LHCN-M2 (cell line): ENCODE results near the gene TMEM273. TPM values are rescaled to one million over a fixed set of nuclear protein-coding genes. Genes with fewer than 3 reads are reported as not detected.
A peak's percentile ranks its signal among the peaks of the same experiment; 100 is the strongest.
"Not testable (repeated sequence)": the region's sequence is repeated elsewhere in the genome, so short reads cannot be mapped to it uniquely, and the experiment has no call there.

Source experiments
- DNase-seq: peaks from one replicate; pipeline ENCODE4 v3.0.0-alpha.2; 2012; ENCODE audit warnings: low read depth
- total RNA-seq: library from RNA; depleted of rRNA; stranded (reverse); fragments of >200 nt; gene quantifications from 2 replicates; pipeline ENCODE4 v1.2.3, GENCODE V29; 2014

Gene TMEM273
- total RNA-seq, 1 experiment from 2014 or later = not detected

DNA sequence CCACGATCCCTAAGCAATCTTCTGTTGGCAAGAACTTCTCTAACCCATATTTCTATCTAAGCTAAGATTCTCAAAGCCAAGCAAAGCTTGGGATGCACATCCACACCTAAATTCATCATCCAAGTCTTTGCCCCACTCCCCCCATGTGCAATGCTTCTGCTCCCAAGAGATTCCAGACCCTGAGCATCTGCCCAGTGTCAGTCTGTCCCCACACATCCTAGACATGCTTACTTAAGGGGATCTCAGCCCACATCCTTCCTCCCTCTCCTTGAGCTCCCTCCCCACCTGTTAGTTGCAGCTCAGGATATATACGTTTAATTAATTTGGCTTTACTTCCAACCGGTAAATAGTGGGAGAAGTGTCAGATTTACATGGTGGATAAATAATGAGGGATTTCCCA is 17.0 kb upstream of the TMEM273 start:
- DNase-seq = no peak

DNA sequence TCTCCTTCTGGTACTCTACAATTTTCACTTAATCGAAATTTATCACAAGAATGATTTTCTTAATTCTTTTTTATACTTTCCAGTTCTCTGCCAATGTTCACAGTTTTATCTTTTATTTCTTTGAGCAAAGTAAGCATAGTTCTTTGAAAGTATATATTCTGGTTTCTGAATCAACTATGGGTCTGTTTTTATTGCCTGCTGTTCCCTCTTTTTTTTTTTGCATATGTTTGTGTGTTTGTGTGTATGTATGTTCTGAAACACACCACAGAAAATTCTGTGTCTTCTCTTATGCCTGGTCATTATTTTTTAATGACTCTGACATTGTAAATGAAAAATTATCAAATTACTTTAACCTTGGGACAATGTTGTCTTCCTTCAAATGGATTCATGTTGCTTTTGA is 15.9 kb upstream of the TMEM273 start:
- no peak for DNase-seq

DNA sequence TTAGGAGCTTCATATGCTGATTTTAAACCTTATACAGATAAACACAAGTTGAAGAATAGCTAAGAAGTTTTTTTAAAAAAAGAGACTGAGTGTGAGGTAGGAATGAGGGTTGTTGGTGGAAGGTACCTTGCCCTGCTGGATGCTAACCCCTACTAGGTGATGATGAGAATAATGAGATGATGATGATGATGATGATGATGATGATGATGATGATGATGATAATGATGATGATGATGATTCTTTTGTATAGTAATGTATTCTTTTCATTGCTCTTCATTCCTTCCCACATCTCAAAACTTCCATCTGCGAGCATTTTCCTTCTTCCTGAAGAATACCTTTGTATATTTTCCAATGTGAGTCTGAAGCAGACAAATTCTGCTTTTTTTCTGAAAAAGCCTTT is 14.1 kb upstream of the TMEM273 start:
- no peak for DNase-seq

DNA sequence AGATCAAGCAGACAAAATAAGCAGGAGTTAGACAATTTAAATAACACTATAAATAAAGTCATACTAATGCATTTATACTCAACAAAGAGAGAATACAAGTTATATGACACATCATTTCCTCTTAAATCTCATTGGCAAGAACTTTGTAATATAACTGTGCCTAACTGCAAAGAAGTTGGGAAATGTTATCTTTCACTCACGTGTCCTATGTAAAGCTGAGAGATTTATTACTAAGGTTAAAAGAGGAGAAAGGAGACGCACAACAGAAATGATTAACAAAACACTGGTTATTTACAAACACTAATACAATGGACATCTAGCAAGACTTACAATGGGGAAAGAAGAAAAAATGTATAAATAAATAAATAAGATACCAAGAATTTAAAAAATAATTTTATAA is 12.7 kb upstream of the TMEM273 start:
- DNase-seq = no peak

DNA sequence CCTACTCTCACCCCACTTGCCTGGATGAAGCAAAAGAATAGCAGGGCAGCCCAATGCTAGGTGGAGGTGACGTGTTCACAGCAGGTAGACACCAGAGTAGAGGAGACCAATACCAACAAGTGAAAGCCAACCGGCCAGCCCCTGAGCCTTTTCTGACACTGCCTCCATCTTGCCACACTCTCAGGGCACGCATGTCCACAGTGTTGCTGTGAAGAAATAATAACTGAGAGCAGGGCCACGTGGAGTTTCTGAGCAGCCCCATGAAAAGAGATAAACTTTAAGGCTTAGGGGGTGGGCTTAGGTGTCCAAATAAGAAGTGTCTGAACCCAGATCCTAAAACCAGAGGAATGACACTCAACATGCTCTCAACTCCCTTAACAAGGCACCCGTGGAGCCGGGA is 9.0 kb upstream of the TMEM273 start:
- no peak for DNase-seq

DNA sequence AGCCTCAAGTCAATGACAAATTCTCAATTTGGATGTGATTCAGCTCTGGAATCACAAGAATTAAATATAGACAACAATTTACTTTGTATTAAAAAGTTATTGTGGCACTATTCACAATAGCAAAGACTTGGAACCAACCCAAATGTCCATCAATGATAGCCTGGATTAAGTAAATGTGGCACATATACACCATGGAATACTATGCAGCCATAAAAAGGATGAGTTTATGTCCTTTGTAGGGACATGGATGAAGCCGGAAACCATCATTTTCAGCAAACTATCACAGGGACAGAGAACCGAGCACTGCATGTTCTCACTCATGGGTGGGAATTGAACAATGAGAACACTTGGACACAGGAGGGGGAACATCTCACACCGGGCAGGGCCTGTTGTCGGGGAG is 7.7 kb upstream of the TMEM273 start:
- DNase-seq = not testable (repeated sequence)

DNA sequence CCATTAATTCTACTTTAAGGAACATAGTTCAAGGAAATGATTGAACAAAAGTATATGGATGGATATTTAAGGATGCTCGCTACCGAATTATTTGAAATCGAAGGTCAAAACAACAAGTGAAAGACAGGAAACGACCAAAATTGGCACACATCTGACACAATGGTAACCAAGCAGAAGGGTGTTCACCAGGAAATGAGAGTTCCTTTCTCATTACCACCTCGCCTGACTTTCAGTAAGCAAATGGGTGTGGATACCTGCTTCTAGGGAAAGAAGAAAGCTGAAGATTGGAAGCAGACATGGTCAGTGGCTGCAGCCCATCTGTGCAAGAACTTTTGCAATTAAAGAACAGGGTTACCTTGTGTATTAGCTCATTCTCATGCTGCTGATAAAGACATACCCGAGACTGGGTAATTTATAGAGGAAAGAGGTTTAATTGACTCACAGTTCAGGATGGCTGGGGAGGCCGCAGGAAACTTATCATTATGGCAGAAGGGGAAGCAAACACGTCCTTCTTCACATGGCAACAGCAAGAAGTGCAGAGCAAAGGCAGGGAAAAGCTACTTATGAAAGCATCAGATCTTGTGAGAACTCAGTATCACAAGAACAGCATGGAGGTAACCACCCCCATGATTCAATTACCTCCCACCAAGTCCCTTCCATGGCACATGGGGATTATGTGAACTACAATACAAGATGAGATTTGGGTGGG is 6.2 kb upstream of the TMEM273 start:
- DNase-seq = no peak

DNA sequence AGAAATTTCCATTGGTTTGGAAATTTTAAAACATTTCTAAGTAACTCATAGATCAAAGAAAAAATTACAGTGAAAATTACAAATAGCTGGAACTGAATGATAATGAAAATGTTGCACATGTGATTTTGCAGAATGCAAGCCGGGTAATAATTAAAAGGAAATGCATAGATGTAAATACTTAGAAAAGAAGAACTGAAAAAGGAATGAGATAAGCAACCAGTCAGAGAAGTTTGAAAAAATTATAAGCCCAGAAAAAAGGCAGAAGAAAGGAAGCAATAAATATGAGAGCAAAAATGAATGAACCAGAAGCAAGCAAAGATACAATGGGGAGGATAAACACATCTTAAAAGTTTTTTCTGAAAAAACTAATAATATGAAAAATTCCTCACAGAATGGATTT is 3.2 kb upstream of the TMEM273 start:
- no peak for DNase-seq

DNA sequence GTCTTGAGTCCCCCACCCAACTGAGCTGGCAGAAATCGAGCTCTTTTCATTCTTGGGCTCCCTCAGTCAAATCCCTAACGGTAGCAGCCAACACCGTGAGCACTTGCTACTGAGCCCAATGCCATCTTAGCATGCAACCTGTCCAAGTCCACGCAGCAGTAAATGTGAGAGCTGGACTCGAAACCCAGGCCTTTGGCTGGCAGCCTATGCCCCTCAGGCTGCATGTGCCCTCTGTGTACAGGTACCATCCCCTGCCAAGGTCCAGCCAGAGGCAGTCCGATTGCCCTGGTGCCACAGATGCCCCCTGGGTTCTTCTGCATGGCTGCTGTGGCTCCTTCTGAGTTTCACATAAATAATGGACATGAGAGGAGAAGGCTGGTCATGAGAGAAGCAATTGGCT is 1.2 kb upstream of the TMEM273 start:
- DNase-seq = no peak

DNA sequence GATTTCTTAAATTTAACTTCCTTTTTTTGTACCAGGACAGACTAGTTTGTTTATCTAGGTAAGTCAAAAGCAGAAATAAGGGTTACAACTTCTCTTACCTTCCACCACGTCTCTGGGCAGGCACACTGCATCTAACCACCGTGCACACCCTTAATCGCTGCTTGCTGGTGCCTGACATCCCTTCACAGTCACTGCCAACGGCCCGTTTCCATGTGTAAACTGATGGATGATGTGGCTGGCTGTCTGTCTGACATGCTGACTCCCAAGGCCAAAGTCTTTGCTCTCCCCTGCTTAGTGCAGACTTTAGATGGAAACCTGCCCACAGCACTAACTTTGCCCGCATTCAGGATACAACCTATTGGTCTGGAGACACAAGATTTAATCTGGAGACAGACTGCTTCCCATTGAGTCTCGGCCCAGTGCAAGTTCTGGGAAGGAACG is 1.1 kb downstream of the TMEM273 start:
- no peak for DNase-seq

DNA sequence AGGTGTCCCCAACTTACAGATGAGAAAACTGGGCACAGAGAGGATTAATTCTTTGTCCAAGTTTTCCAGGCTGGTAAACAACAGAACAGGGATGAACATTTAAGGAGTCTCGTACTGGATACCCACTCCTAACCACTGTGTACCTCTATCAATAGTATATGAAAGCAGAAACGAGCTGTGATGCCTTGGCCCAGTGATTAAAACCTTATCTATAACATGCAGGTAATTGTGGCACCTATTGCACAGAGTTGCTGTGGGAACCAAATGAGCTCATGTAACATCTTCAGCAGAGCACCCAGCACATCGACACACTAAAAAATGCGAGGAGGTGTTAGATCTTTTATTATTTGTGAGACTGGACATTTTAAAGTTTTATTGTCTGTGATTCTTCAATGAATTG is 1.6 kb downstream of the TMEM273 start:
- no peak for DNase-seq

DNA sequence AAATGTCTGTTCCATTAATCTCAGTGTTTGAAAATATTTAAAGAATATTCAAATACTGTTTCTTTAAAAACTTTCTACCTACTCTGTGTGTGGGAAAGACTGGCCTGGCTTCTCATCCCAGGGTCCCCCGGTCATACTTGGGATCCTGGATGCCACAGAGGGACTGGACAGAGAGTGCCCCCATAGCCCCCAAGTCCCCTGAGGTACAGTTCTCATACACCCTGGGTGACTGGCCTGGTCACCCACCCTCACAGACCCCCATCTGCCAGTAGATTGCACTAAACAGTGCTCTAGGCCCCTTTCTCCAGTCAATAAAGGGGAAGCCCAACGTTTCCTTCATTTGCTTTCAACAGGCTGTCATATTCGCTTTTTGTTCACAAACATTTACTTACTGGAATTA is 3.0 kb downstream of the TMEM273 start:
- no peak for DNase-seq

DNA sequence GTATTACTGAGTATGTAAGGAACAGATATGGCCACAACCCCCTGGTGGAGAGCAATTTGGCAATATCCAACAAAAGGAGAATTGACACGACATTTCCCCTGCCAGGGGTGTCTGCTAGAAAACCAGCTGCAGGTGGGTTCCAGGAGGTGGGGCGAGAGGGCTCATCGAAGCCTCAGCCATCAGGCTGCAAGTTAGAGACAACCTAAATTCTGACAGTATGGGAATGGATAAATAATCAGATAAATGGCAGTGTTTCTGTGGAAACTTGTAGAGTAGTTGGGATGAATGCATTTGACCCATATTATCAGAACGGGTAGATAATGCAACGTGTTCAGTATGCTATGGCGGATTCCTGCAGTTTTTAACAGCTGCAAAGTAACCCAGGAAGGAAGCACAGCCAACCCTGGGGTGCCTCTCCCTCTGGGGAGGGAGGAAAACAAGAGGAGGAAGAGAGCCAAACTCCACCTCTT is 3.5 kb downstream of the TMEM273 start:
- DNase-seq = no peak

DNA sequence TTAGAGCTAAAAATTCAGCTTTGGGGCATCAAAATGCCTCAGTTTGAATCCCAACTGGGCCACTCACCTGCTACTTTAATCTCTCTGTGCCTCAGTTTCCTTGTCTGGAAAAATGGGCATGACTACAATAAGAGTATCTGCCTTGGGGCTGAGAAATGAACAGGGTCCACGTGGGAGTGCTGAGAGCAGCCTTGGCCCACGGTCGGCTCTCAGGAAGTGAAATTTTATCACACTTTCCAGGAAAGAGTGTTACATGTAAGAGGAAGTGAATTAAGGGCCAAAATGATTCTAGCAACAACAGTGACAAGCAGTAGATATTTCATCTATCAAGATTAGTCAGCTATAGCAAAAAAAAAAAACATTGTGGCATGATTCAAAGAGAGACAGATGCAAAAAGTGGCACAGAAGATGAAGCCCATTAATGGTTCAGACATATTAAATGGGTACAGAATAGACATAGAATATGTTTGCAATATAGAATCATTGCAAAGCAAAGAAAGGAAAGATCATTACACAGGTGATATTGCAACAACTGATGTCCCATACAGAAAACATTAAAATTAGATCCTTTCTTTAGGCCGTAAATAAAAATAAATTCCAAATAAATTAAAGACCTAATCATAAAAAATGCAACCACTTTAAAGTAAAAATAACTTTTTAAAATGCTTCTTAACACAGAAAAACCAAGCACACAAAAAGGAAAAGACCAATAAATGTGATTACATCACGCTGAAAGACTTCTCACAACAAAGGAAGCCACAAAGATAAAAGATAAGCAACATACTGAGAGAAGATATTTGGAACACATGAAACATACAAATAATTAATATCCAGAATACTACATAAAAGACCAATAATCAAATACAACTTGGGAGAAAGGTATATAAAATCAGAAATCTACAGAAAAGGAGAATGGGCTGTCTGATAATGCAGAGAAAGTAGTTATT is 4.3 kb downstream of the TMEM273 start:
- no peak for DNase-seq

DNA sequence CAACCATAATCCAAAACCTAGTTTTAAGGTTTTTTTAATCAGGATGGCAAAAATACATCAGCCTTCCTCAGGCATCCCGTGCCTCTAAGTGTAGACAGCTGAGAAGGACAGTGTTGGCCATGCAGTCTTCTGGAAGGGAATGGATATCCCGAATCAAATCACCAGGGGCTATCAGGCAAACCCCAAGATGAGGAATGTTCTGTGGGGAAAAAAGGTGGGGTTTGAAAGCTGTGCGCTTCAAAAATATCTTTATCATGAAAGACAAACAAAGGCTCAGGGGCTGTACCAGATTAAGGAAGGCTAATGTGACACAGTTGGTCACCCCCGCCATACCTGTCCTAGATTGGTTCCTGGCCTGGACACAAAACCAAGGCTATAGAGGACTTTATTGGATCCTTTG is 5.4 kb downstream of the TMEM273 start:
- no peak for DNase-seq

DNA sequence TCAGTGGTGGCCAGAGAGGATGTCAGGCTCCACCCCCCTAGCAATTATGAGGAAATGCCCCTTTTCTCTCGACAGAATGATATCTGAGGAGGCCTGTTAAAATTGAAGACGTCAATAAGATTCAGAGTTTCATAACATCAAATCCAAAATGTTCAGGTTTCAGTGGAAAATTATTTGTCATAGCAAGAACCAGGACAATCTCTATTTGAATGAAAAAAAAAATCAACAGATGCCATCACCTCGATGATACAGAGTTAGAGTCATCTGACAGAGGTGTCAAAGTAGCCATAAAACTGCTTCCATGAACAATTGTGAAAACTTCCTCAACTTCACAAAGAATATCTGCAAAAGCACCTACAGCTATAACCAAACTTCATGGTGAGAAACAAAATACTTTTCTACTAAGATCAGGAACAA is 7.7 kb downstream of the TMEM273 start:
- DNase-seq = no peak

DNA sequence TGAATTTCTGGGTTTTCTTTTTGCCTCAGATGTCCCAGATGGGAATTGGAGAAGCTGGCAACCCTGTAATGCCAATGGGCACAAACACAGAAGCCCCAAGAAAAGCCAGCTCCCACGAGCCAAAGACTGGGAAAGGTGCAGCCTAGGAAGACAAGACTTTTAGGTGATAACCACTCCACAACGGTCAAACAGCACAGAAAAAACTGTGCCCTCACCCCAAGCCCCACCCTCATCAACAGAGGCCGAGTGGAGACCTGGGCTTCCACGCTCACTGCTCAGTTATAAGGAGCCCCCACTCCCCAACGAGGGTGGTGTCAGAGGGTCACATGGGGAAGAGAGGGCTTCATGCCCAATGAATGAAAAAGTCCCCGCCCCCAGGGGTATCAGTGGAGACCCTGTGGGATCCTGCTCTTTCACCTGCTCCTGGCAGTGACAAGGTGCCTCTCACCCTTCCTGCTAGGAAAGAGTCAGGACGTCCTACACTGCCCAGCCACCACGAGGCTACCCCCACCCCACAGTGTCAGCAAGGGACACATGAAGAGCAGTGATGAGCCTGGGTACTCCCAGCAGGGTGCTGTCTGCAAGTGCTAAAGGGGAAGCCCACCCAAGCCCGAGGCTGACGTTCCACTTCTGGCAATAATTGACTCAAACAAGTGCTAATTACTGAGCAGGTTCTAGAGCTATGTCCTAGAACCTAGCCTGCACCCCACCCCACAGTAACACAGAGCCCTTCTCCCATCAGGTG is 8.3 kb downstream of the TMEM273 start:
- no peak for DNase-seq

DNA sequence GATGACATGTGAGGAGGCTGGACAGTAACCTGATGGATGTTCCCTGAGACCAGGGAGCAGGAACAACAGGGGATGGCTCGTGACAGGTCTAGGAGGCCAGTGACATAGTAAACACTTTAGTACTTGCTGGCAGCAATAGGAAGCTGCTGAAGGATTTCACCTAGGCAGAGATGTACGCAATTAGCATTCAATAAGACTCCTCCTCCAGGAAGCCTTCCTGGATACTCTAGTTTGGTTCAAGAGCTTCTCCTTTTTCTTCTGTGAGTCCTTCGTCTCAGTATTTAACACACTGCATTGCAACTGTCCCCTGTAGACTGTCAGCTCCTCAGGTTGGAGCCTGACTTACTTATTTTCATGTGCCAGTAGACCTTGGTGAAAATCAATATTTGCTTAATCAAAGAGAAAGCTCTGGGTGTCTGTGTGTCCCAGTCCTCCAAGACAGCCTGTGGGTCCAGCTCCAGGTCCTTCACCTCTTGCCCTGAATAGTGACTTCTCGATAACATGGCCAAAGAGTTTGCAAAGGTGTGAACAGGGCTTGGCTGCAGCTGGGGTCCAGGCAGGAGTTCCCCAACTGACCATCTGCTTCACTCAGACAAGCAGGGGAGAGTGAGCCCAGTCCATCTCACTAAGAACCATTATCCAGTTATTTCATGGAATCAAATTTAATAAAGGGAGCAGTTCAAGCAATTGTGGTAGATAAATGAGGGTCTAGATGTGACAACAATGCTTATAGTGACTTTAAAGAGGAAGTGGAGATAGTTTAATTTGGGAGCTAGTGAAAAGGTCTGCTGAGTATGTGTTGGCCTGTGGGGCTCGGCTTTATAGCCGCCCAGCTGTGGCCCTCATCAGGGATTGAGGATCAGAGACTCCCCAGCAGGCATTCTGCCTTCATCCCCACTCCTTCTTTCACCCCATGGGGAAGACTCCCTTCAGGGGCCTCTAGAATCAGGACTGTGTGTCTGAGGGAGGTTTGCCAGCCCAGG is 9.4 kb downstream of the TMEM273 start:
- no peak for DNase-seq

DNA sequence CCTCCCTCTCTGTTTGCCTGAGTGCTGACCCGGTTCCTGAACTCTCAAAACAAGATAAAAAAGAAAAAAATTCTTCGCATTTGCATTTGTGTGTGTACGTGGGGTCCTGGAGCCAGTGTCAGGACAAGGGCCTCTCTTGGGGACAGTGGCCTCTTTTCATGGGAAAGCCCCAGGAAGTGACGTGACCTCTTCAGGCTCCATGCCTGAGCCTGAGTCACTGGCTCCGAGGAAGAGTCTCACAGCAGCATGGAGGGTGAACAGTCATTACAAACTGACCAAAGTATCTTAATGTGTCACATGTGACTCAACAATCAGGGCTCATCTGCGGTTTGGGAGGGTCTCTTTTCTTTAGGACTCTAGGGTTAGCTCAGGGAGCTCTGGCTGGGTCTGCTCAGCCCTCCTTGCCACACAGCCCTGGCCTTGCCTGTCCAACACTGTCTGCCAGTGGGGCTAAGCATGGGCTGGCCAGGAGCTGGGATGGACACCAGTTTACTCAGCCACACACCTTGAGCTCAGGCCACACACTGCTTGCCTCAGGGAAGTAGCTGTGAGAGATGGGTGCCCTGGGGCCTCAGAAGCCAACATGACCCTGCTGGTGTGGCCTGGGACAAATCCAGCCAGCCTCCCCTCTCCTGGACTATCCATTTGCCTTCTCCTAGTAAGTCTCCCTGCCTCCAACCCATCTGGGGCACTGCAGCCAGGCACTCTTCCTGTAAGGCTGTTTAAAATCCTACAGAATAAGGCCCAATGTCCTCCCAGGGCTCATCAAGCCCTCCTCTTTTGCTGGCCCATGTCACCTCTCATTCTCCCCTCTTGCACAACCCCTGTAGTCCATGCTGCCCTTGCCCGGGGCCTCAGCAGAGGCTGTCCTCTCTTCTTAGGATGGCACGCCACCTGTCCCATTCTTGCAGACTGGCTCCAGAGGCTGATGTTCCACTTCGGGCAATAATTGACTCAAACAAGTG is 10.5 kb downstream of the TMEM273 start:
- peak; percentile 88 for DNase-seq
